Measurements from ENCODE around the gene GEMIN4.
A peak's percentile ranks its signal among the peaks of the same experiment; 100 is the strongest.

Gene GEMIN4

GRCh38 chr17:743139-743538, 8.9 kb downstream of the GEMIN4 start:
- peaks cover 10% of the 10 kb centered on the region for H3K4me1 Mint-ChIP-seq (ENCODE audit: low read depth)
- no peaks in the 10 kb centered on the region for H3K9me3 Mint-ChIP-seq
- H3K36me3 Mint-ChIP-seq (ENCODE audit: low read depth): peaks cover 61% of the 10 kb centered on the region
- no peak for DNase-seq (ENCODE audit: low spot score)
- H3K27ac Mint-ChIP-seq: no peak overlapping the region
- H3K4me3 Mint-ChIP-seq: no peak overlapping the region
- no peaks in the 10 kb centered on the region for H3K27me3 Mint-ChIP-seq (ENCODE audit: low read depth)

- Mint-ChIP-seq H3K4me3 (no peak overlapping the region), H3K4me1 (ENCODE audit: low read depth) (peaks cover 10% of the 10 kb centered on the region), H3K9me3 (no peaks in the 10 kb centered on the region), H3K36me3 (ENCODE audit: low read depth) (peaks cover 58% of the 10 kb centered on the region), H3K27me3 (ENCODE audit: low read depth) (no peaks in the 10 kb centered on the region), H3K27ac (no peak overlapping the region)
- DNase-seq (ENCODE audit: low spot score): no peak
These were observed 9.8 kb downstream of the GEMIN4 start for GRCh38 chr17:742147-742793.

- peak overlapping the region; percentile 56 for H3K27ac Mint-ChIP-seq
- peak overlapping the region; percentile 22 for H3K4me3 Mint-ChIP-seq
- DNase-seq (ENCODE audit: low spot score): peak; percentile 53
These were observed 11.6 kb downstream of the GEMIN4 start for GRCh38 chr17:740240-741017.

GRCh38 chr17:737561-738113, 14.4 kb downstream of the GEMIN4 start:
- Mint-ChIP-seq H3K27me3 (ENCODE audit: low read depth) (no peaks in the 10 kb centered on the region), H3K4me3 (no peak overlapping the region), H3K4me1 (ENCODE audit: low read depth) (peaks cover 13% of the 10 kb centered on the region), H3K36me3 (ENCODE audit: low read depth) (peaks cover 55% of the 10 kb centered on the region), H3K9me3 (no peaks in the 10 kb centered on the region), H3K27ac (no peak overlapping the region)
- no peak for DNase-seq (ENCODE audit: low spot score)

More at GRCh38 chr17:740240-741017, 11.6 kb downstream of the GEMIN4 start:
- Mint-ChIP-seq H3K36me3 (ENCODE audit: low read depth) (peaks cover 52% of the 10 kb centered on the region), H3K9me3 (no peaks in the 10 kb centered on the region), H3K4me1 (ENCODE audit: low read depth) (peaks cover 10% of the 10 kb centered on the region), H3K27me3 (ENCODE audit: low read depth) (no peaks in the 10 kb centered on the region)

- peaks cover 32% of the 10 kb centered on the region for H3K36me3 Mint-ChIP-seq (ENCODE audit: low read depth)
- H3K9me3 Mint-ChIP-seq: no peaks in the 10 kb centered on the region
- no peak for DNase-seq (ENCODE audit: low spot score)
- peaks cover 10% of the 10 kb centered on the region for H3K4me1 Mint-ChIP-seq (ENCODE audit: low read depth)
- no peaks in the 10 kb centered on the region for H3K27me3 Mint-ChIP-seq (ENCODE audit: low read depth)
- H3K27ac Mint-ChIP-seq: peak overlapping the region; percentile 49
- H3K4me3 Mint-ChIP-seq: peak overlapping the region; percentile 88
These were observed 18.3 kb downstream of the GEMIN4 start for GRCh38 chr17:733743-734142.

- Mint-ChIP-seq H3K4me3 (peak overlapping the region; percentile 88), H3K27me3 (ENCODE audit: low read depth) (no peaks in the 10 kb centered on the region), H3K36me3 (ENCODE audit: low read depth) (peaks cover 27% of the 10 kb centered on the region), H3K4me1 (ENCODE audit: low read depth) (peaks cover 8% of the 10 kb centered on the region), H3K9me3 (no peaks in the 10 kb centered on the region), H3K27ac (peak overlapping the region; percentile 90)
- peak; percentile 47 for DNase-seq (ENCODE audit: low spot score)
These were observed 19.0 kb downstream of the GEMIN4 start for GRCh38 chr17:732902-733720.

GRCh38 chr17:732067-732901, 19.8 kb downstream of the GEMIN4 start, which contains the start of gene TLCD3A:
Gene TLCD3A, plus strand, starts transcription at chr17:732596. Its CDS starts 52 bp downstream, at chr17:732648.
- peak; percentile 71 for DNase-seq (ENCODE audit: low spot score)
- Mint-ChIP-seq H3K27ac (peak within 1 kb of the TSS; percentile 90), H3K4me3 (peak within 1 kb of the TSS; percentile 88), H3K9me3 (no peaks in the 10 kb centered on the region), H3K4me1 (ENCODE audit: low read depth) (peaks cover 8% of the 10 kb centered on the region), H3K27me3 (ENCODE audit: low read depth) (no peaks in the 10 kb centered on the region), H3K36me3 (ENCODE audit: low read depth) (peaks cover 21% of the 10 kb centered on the region)

GRCh38 chr17:731644-732066, 20.4 kb downstream of the GEMIN4 start:
- Mint-ChIP-seq H3K27ac (peak overlapping the region; percentile 20), H3K4me3 (peak overlapping the region; percentile 78), H3K4me1 (ENCODE audit: low read depth) (peaks cover 8% of the 10 kb centered on the region), H3K36me3 (ENCODE audit: low read depth) (peaks cover 21% of the 10 kb centered on the region), H3K27me3 (ENCODE audit: low read depth) (no peaks in the 10 kb centered on the region), H3K9me3 (no peaks in the 10 kb centered on the region)
- DNase-seq (ENCODE audit: low spot score): no peak

- DNase-seq (ENCODE audit: low spot score): no peak
- Mint-ChIP-seq H3K4me1 (ENCODE audit: low read depth) (peaks cover 8% of the 10 kb centered on the region), H3K36me3 (ENCODE audit: low read depth) (peaks cover 7% of the 10 kb centered on the region), H3K27ac (no peak overlapping the region), H3K4me3 (no peak overlapping the region), H3K27me3 (ENCODE audit: low read depth) (no peaks in the 10 kb centered on the region), H3K9me3 (no peaks in the 10 kb centered on the region)
These were observed 23.2 kb downstream of the GEMIN4 start for GRCh38 chr17:728911-729310.

- no peaks in the 10 kb centered on the region for H3K36me3 Mint-ChIP-seq (ENCODE audit: low read depth)
- H3K4me3 Mint-ChIP-seq: no peak overlapping the region
- no peaks in the 10 kb centered on the region for H3K27me3 Mint-ChIP-seq (ENCODE audit: low read depth)
- no peak overlapping the region for H3K27ac Mint-ChIP-seq
- no peak for DNase-seq (ENCODE audit: low spot score)
- no peaks in the 10 kb centered on the region for H3K9me3 Mint-ChIP-seq
- H3K4me1 Mint-ChIP-seq (ENCODE audit: low read depth): peaks cover 3% of the 10 kb centered on the region
These were observed 25.7 kb downstream of the GEMIN4 start for GRCh38 chr17:726271-726919.

- Mint-ChIP-seq H3K36me3 (ENCODE audit: low read depth) (no peaks in the 10 kb centered on the region), H3K4me3 (no peak overlapping the region), H3K4me1 (ENCODE audit: low read depth) (peaks cover under 1% of the 10 kb centered on the region), H3K9me3 (no peaks in the 10 kb centered on the region), H3K27me3 (ENCODE audit: low read depth) (no peaks in the 10 kb centered on the region), H3K27ac (no peak overlapping the region)
- no peak for DNase-seq (ENCODE audit: low spot score)
These were observed 26.3 kb downstream of the GEMIN4 start for GRCh38 chr17:725746-726145.

- Mint-ChIP-seq H3K27me3 (ENCODE audit: low read depth) (no peaks in the 10 kb centered on the region), H3K4me3 (no peak overlapping the region), H3K27ac (no peak overlapping the region), H3K4me1 (ENCODE audit: low read depth) (no peaks in the 10 kb centered on the region), H3K36me3 (ENCODE audit: low read depth) (no peaks in the 10 kb centered on the region), H3K9me3 (no peaks in the 10 kb centered on the region)
- DNase-seq (ENCODE audit: low spot score): no peak
These were observed 27.0 kb downstream of the GEMIN4 start for GRCh38 chr17:725084-725483.
